IPS DF 19.7 (cell line): ENCODE results near the gene SLC9A4.

Source experiments
- DNase-seq: peaks from one replicate; pipeline ENCODE4 v3.0.0-alpha.2; 2013; ENCODE audit warnings: low read depth, low spot score

Gene SLC9A4, protein sequence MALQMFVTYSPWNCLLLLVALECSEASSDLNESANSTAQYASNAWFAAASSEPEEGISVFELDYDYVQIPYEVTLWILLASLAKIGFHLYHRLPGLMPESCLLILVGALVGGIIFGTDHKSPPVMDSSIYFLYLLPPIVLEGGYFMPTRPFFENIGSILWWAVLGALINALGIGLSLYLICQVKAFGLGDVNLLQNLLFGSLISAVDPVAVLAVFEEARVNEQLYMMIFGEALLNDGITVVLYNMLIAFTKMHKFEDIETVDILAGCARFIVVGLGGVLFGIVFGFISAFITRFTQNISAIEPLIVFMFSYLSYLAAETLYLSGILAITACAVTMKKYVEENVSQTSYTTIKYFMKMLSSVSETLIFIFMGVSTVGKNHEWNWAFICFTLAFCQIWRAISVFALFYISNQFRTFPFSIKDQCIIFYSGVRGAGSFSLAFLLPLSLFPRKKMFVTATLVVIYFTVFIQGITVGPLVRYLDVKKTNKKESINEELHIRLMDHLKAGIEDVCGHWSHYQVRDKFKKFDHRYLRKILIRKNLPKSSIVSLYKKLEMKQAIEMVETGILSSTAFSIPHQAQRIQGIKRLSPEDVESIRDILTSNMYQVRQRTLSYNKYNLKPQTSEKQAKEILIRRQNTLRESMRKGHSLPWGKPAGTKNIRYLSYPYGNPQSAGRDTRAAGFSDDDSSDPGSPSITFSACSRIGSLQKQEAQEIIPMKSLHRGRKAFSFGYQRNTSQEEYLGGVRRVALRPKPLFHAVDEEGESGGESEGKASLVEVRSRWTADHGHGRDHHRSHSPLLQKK

DNA sequence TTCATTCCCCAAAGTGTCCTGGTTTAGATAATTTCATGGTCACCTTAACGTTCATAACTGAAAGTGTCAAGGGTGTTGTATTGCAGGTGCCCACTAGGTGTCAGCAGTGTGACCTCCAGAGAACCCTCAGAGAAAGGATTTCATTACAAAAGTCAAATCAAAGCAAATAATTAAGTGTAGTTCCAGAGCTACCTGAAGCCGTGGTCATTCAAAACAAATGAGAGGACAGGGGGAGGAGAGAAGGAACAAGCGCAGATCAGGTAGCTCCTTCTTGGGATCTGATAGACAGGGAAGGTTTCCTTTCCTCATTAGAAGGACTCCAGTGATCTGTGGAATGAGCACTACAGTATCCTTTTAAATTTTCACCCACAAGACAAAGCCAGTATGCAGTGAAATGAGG is at the start of gene SLC9A4:
Gene SLC9A4, plus strand, starts transcription at position 207 of the 400 bp plus-strand sequence. CDS start 534 bp downstream, outside the sequence.
- DNase-seq: no peak

DNA sequence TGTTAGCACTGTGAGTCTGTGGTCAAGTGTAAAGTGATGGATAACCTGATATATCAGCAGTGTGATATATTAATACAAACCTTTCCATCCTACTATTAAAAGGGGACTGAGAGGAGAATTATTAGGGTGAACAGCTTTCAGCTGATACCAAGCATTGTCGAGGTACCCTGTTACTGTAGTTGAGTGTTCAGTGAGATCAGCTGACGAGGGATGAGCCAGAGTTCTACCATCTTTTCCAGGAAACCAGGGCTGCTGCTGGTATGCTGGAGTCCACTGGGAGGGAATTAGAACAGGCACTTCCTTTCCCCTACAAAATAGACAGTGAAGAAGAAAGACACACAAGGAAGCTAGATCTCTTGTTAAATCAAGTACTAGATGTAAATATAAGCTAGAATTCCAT is 49.7 kb upstream of the SLC9A4 start:
- DNase-seq: no peak

DNA sequence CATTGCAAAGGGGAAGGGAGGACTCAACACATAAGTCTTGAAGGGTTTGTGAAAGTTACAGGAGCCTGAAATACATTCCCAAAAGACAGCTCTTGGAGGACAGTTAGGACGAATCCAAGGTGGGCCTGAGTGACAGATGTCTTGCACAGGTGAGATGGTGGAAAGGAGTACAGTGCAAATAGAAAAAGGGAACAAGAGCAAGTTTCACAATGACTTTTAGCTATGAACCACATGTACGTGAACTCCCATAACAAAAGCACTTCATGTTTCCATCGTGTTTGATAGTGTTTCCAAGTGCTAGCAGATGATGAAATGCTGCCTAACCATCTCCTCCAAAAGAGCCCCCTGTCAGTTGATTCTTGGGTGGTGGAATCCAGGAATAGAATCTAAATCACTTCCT is 48.3 kb upstream of the SLC9A4 start:
- DNase-seq: no peak

DNA sequence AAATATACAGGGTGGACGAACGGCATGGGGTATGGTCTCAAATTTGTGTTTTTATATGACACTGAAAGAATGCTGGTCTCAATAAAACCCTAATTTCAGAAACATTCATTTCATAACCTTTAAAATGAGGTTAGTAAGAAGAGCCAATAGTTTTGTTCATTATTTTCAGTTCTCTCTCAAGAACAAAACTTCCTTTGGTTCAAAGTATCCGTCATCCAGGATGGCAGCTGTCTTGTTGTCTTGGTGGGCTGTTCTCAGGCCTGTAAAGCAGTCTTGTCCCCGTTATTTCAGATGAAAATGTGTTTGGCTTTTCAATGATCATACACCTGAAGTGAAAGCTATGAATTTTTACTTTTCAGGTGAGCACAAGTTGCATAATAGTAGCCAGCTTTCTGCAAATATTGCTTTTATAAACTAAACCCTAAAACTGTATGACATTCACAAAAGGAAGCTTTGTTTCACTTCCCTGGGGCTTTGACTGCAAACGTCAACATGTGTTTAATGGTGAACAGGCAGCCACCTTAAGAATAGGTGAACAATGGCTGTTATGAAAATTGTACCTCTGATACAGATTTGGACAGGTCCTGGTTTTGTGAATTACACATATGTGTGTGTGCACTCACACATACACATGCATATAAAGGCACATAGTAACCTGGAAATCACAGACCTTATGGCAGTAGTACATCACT is 47.4 kb upstream of the SLC9A4 start:
- DNase-seq: no peak

DNA sequence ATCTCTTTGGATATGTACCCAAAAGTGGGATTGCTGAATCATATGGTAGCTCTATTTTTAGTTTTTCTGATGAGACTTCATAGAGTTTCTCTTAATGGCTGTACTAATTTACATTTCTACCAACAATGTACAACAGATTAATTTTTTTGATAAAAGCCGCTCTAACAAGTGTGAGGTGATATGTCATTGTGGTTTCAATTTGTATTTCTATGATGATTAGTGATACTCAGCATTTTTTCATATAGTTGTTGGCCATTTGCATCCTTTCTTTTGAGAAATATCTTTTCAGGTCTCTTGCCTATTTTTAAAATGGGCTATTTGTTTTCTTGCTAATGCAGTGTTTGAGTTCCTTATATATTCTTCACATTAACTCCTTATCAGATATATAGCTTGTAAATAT is 45.8 kb upstream of the SLC9A4 start:
- no peak for DNase-seq

DNA sequence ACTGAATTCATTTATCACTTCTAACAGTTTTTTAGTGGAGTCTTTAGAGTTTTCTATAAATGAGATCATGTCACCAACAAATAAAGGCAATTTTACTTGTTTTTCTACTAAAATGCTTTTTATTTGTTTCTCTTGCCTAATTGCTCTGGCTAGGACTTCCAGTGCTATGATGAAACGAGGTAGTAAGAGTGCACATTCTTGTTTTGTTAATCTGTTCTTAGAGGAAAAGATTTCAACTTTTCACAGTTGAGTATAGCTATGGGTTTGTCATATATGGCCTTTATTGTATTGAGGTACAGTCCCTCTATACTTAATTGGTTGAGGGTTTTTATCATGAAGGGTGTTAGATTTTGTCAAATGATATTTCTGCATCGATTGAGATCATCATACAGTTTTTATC is 44.5 kb upstream of the SLC9A4 start:
- DNase-seq: no peak

DNA sequence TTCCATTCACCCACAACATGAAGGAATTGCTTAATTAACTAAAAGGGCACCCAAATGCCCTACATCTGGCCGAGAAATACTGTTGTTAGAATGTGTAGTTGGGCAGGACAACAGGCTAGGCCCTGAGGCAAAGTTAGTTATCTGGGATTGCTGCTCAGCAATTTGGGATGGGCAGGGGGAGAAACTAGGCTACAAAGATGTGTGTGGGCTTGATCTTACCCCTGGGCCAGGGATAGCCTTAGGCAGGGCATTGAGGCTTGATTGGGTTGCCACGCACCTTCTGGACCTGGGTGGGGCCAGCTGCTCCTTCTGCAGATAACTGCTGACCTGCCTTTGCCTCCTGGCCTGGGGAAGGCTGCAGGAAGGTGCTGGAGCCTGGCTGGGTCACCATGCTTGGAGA is 40.6 kb upstream of the SLC9A4 start:
- DNase-seq: no peak

DNA sequence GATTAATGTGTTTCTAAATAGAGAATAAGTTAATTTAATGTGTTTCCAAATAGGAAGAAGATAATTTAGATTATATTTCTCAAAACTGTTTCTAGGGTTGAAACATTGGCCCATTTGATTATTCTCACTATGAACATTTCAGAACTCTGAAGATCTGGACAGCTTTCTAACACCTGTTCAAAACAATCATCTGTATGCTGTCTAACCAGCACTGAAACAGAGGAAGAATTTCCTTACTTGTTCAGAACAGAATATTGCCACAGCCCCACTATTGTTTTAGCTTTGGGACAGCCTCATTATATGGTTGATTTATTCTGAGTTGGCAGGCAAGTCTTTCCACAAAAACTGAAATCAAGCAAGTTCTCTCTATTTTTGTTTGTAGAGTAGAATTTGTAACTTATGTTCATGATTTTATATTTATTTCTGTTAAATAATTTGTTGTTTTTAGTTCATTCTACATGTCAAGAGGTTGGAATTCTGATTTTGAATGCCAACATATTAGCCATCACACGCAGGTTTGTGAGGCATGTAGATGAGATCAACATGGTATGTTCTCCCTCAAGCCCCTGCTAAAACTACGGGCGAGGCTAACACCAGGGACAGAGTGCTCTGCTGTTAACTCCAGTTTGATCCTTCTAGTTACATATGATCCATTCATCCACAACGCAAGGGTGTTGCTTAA is 38.9 kb upstream of the SLC9A4 start:
- DNase-seq: no peak

DNA sequence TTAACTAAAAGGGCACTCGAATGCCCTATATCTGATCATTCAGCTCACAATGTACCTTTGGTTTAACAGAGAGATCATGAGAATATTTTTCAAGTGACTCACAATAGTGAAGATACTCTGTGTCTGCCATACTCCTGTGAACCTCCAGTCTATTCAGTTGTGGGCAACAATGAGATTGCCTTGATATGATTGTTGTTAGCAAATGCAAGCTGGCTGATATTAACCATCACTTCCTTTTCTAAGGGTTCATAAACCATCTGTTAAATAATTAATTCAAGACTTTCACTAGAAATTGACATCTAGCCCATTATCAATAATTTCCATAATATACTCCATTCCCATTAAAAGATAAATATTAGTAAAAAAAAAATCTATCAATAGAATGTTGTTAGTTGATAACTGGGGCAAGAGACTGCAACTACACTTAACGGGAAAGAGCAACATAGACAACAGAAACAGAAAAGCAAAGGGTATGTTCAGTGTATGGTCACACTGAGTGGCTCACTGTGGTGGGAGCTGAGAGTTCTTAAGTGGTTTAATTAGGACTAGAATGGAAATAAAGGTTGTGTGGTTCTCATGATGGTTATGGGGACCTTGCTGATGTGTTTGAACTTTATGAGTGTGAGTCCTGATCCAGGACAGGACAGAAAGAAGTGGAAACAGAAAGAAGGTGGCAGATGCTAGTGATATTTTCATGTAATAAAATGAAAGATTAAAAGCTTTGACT is 38.2 kb upstream of the SLC9A4 start:
- no peak for DNase-seq

DNA sequence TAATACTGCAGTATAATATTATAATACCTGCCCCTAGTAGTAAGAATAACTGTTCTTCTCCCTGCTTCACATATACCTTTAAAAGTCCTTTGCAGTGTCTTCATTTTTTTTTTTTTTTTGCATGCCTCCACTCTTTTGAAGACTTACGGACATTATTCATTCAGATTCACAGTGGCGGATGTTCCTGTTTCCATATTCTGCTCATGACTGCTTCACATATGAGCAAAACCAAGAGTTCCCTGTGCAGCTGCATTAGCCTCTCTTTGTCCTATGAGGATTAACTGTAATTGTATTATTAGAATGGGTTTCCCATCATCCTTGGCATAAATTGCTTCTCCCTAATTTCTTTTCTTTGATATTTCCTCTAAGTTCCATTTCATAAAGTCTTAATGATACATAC is 37.3 kb upstream of the SLC9A4 start:
- DNase-seq: no peak

DNA sequence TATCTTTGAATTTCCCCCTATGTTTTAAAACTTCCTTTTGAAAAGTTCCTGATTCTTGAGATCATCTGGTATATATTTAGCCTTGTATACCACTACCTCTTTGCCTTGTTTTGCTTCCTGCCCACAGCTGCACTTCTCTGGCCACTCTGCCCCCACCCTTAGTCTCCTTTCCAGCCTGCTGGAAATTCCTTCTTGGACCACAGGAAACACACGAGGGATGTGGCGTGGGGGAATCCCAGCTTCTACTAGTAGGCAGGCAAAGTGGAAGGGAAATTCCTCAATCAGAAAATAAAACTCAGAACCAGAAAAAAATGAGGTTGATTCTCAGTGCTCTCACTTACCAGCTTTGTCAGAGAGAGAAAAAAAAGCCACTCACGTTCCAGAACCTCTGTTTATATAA is 36.7 kb upstream of the SLC9A4 start:
- DNase-seq: no peak

DNA sequence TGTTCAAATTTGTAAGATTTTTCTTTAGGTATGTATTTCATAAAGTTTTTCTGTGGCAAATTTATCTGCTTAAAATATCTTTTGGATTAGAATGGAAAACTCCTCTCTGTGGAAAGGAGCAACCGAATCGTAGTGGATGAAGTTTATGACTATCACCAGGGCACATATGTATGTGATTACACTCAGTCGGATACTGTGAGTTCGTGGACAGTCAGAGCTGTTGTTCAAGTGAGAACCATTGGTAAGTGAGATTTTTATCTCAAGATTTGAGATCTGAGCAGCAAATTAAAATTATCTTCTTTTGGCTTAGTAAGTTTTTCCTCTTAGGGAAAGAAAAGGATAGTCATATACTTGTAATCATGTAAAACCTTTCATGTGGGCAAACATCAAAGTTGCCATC is 35.9 kb upstream of the SLC9A4 start:
- no peak for DNase-seq

DNA sequence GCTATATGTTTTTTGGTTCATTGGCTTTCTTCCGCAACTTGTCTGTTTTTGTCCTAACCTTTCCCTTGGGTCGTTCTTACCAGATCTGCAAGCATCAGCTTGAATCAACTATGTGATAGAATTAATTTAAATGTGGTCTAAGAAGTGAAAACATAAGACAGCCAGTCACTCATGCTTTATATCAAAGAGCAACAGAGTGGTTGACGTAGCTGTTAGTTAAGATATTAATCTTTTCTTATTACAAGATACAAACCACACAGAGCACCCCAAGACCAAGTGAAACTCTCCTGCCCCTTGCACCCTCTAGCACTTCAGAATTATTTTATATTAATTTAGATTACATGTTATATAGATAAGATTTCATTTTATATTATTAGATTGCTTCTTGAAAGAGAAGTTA is 34.9 kb upstream of the SLC9A4 start:
- no peak for DNase-seq

DNA sequence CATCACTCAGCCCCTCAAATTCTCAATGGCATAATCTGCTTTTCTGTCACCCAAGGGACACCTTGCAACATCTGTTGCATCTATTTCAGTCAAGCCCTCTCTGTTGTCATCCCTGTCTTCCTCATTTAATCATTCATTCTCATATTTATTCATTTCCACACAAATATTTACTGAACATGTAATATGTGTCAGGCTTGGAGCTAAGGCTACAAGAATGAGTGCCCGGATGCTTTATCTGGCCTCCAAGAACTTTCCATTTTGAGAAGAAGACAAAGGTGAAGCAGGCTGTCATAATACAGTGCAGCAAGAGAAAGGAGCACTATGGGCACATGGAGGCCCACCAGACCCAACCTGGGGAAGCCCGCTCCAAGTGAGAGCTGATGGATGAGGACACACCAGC is 34.4 kb upstream of the SLC9A4 start:
- DNase-seq: no peak

DNA sequence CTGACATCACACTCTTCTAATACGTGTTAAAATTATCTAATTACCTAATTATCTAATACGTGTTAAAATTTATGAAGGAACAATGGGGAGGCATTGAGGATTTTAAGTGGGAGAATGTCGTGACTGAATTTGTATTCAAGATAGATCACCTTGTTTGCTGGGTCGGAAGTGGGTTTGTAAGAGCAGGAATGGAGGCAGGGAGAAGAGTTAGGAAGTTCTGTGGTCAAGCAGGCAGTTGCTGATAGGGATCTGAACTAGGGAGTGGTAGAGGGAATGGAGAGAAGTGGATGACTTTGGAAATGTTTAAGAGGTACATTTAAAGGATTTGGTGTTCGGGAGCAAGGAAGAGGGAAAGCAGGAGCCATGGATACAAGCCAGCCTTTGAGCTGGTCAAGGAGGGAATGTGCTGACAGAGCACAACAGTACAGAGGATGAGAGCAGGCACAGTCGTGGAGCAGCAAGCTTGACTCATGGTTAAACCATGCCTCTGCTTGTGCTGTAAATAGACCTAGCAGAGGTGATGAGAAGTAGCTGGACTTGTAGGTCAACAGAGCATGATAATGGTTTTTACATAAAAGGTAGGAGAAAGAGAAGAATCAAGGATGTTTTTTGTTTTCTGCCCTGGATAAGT is 33.8 kb upstream of the SLC9A4 start:
- DNase-seq: no peak

DNA sequence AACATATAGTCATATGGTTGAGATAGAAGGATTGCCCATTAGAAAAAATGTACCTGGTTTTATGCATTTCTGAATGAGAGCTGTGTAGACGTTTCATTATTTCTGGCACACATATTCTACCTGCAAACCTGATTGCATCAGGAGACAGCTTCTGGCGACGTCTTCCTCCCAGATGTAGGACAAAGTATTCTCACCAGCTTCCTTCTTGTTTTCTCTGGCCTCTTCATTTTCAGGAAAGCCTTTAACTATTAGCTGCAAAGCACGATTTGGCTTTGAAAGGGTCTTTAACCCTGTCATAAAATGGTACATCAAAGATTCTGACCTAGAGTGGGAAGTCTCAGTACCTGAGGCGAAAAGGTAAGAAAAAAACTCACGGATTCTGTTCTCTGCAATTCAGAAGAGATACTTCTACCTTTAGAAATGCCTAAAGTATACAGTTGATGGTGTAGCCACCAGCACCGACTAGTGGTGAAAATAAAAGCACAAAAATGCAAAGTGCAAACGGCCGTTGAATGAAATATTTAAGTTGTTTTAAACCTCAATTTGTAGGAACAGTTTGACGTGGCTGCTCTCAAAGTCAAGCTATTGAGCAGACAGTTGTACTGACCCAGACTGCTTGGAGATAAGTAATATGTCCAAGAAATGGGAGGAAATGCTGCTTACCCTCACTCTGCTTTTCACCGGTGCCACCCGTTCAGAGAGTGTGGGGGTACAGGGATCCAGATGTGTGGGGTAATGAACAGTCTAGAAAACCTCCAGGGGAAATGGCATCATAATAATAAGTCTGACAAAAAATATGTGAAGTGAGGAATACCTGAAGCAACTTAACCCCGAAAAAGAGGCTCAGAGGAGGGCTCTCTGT is 29.8 kb upstream of the SLC9A4 start:
- DNase-seq: no peak

DNA sequence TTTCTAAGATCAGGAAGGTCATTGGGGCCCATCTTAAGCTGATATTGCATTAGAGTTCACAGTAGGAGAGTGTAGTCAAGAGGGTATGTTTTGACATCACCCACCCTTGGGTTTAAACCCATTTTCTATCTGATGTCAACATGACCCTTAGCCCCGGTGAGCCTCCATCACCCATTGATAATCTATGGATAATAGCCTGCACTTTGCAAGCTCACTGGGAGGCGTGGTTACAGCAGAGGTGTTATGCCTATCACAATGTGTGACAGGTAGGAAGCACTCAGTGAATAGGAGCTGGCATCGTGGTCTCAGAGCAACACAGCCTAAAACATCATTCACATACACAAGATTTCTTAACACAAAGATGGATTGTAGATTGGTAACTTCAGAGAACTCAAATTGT is 28.8 kb upstream of the SLC9A4 start:
- no peak for DNase-seq

DNA sequence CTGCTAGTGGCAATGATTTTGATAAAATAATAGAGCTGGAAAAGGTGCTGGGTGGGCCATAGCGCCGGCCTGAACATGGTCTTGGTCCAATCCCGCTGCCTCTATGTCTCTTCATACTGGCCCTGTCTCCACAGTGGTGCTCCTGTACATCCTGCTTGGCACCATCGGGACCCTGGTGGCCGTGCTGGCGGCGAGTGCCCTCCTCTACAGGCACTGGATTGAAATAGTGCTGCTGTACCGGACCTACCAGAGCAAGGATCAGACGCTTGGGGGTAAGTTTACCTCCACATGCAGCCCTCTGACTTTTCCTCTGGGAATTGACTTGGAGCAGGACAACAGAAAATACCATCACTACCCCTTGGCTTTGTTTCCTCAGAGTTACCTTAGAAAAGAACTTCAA is 26.1 kb upstream of the SLC9A4 start:
- DNase-seq: no peak

DNA sequence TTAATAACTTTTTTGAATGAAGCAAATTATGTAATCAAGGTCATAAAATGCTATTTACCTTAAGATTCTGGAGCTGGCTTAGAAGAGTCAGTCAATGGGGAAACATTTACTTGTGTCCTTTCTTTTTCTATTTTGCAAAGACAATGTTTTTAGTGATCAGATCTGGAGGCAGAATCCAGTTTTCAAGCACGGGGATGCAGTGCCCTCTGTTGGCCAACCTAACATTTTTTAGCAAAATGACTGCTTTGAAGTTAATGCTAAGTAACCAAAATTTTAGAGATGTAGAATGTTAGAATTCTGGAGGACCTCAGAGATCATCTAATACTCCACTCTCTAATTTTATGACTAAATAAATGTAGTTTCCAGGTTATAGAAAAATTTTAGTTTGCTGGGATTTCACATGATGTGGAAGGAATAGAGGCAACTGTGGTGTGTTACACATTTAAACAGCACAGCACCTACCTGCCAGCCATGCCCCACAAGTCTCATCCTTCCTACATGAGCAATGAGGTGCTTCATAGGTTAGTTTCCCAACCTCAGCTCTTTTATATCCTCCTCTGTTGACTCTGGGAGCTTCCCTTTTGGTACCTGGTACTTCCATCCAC is 23.6 kb upstream of the SLC9A4 start:
- no peak for DNase-seq
